ENCODE measurements around the gene KRTAP10-6.
"Not testable (repeated sequence)": the region's sequence is repeated elsewhere in the genome, so short reads cannot be mapped to it uniquely, and the experiment has no call there.

Gene KRTAP10-6

GRCh38 chr21:44592446-44593311 is at the start of gene KRTAP10-6:
TSS of gene KRTAP10-6 (minus strand) at chr21:44592505. CDS start at chr21:44592484, 21 bp downstream.
- DNase-seq (ENCODE audit: low spot score): no peak

- no peak for DNase-seq (ENCODE audit: low spot score)
These were observed 48.5 kb upstream of the KRTAP10-6 start for GRCh38 chr21:44640761-44641160.

- DNase-seq (ENCODE audit: low spot score): no peak
These were observed 47.0 kb upstream of the KRTAP10-6 start for GRCh38 chr21:44639331-44639655.

GRCh38 chr21:44638506-44639330 is 46.4 kb upstream of the KRTAP10-6 start:
- not testable (repeated sequence) for DNase-seq (ENCODE audit: low spot score)

- DNase-seq (ENCODE audit: low spot score): not testable (repeated sequence)
These were observed 45.6 kb upstream of the KRTAP10-6 start for GRCh38 chr21:44637851-44638348.

- no peak for DNase-seq (ENCODE audit: low spot score)
These were observed 44.9 kb upstream of the KRTAP10-6 start, which contains the start of gene KRTAP10-10 for GRCh38 chr21:44637018-44637850. TSS of gene KRTAP10-10 (plus strand) at chr21:44637356. CDS start at chr21:44637418, 62 bp downstream.

- no peak for DNase-seq (ENCODE audit: low spot score)
These were observed 44.1 kb upstream of the KRTAP10-6 start for GRCh38 chr21:44636209-44637017.

- DNase-seq (ENCODE audit: low spot score): no peak
These were observed 39.8 kb upstream of the KRTAP10-6 start for GRCh38 chr21:44632067-44632466.

- no peak for DNase-seq (ENCODE audit: low spot score)
These were observed 38.1 kb upstream of the KRTAP10-6 start for GRCh38 chr21:44630440-44630839.

- DNase-seq (ENCODE audit: low spot score): no peak
These were observed 36.5 kb upstream of the KRTAP10-6 start for GRCh38 chr21:44628707-44629391.

GRCh38 chr21:44627831-44628233 is 35.5 kb upstream of the KRTAP10-6 start:
- not testable (repeated sequence) for DNase-seq (ENCODE audit: low spot score)

GRCh38 chr21:44627181-44627822 is 35.0 kb upstream of the KRTAP10-6 start:
- DNase-seq (ENCODE audit: low spot score): not testable (repeated sequence)

- no peak for DNase-seq (ENCODE audit: low spot score)
These were observed 34.4 kb upstream of the KRTAP10-6 start, which contains the start of gene KRTAP10-9 for GRCh38 chr21:44626673-44627143. TSS of gene KRTAP10-9 (plus strand) at chr21:44627093. CDS start at chr21:44627172, 79 bp downstream.

GRCh38 chr21:44626262-44626661 is 34.0 kb upstream of the KRTAP10-6 start:
- no peak for DNase-seq (ENCODE audit: low spot score)

- DNase-seq (ENCODE audit: low spot score): no peak
These were observed 33.5 kb upstream of the KRTAP10-6 start for GRCh38 chr21:44625756-44626155.

- DNase-seq (ENCODE audit: low spot score): no peak
These were observed 31.3 kb upstream of the KRTAP10-6 start for GRCh38 chr21:44623575-44623974.

- no peak for DNase-seq (ENCODE audit: low spot score)
These were observed 27.6 kb upstream of the KRTAP10-6 start for GRCh38 chr21:44619886-44620285.

- no peak for DNase-seq (ENCODE audit: low spot score)
These were observed 26.6 kb upstream of the KRTAP10-6 start for GRCh38 chr21:44618909-44619308.

GRCh38 chr21:44618504-44618903 is 26.2 kb upstream of the KRTAP10-6 start:
- DNase-seq (ENCODE audit: low spot score): no peak

Measured in NAMALWA (cell line).